Measurements from ENCODE around the gene NFAM1.

NFAM1 gene

GRCh38 chr22:42432020-42432596 lies at the start of gene NFAM1:
Gene NFAM1 (minus strand): TSS chr22:42432403. CDS start chr22:42432357, 46 bp downstream.
- DNase-seq (ENCODE audit: insufficient read length, low spot score) (peak; percentile 45), FAIRE-seq (no peak)
- TF ChIP-seq CTCF (IDR thresholded peaks at IDR 0.05; ENCODE audit: insufficient read depth, missing control alignments) = no peak

- no peak for FAIRE-seq
- TF ChIP-seq CTCF (IDR thresholded peaks at IDR 0.05; ENCODE audit: insufficient read depth, missing control alignments) = no peak
- DNase-seq (ENCODE audit: insufficient read length, low spot score) = no peak
Measured at GRCh38 chr22:42475122-42475521, 42.9 kb upstream of the NFAM1 start.

GRCh38 chr22:42473484-42474193 lies 41.4 kb upstream of the NFAM1 start:
- DNase-seq (ENCODE audit: insufficient read length, low spot score) (no peak), FAIRE-seq (no peak)
- peak; percentile 57 for TF ChIP-seq CTCF (IDR thresholded peaks at IDR 0.05; ENCODE audit: insufficient read depth, missing control alignments)

- no peak for FAIRE-seq
- no peak for TF ChIP-seq CTCF (IDR thresholded peaks at IDR 0.05; ENCODE audit: insufficient read depth, missing control alignments)
- DNase-seq (ENCODE audit: insufficient read length, low spot score) = no peak
Measured at GRCh38 chr22:42472671-42473070, 40.5 kb upstream of the NFAM1 start.

GRCh38 chr22:42471441-42471840 lies 39.2 kb upstream of the NFAM1 start:
- DNase-seq (ENCODE audit: insufficient read length, low spot score) (no peak), FAIRE-seq (no peak)
- TF ChIP-seq CTCF (IDR thresholded peaks at IDR 0.05; ENCODE audit: insufficient read depth, missing control alignments) = no peak

- FAIRE-seq (no peak), DNase-seq (ENCODE audit: insufficient read length, low spot score) (no peak)
Measured at GRCh38 chr22:42470366-42471082, 38.3 kb upstream of the NFAM1 start.

More at GRCh38 chr22:42470366-42471082, 38.3 kb upstream of the NFAM1 start:
- no peak for TF ChIP-seq CTCF (IDR thresholded peaks at IDR 0.05; ENCODE audit: insufficient read depth, missing control alignments)
